ENCODE results near the gene RIOX2. TPM values are rescaled to one million over a fixed set of nuclear protein-coding genes. Genes with fewer than 3 reads are reported as not detected.

The RIOX2 gene
- total and polyA plus RNA-seq, 2 donors (not counting 1 experiment from before 2014, with no cell fraction given) = 18.5 to 23.6 TPM

DNA sequence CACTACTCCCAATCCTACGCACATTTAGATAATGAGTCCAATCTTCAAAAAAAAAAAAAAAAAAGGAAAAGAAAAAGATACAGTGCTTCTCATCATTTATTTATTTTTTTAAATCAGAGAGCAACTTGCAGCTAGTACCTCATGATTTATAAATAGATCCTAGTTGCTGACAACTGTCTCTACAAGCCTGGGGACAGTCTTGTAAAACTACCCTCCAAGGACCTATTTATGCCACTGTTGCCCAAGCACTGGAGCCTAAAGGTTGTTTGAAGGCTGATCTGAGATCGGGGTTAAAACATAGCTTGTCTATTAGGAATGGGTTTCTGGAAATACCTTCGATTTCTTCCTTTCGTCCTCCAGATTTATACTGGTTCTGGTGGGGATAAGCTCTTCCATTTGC lies 48.2 kb upstream of the RIOX2 start:
- Mint-ChIP-seq H3K4me3 (no peak overlapping the region), H3K4me1 (peaks cover 1% of the 10 kb centered on the region), H3K27me3 (peaks cover 18% of the 10 kb centered on the region), H3K9me3 (ENCODE audit: insufficient read depth) (no peaks in the 10 kb centered on the region), H3K27ac (no peak overlapping the region)
- ChIA-PET POLR2A (interaction anchor here (0.7 kb wide), 1 partner anchor 16 kb away, joined by 5 read pairs; no protein-coding TSS in a partner anchor), CTCF (interaction anchor here (0.6 to 10.0 kb wide), 10 partner anchors 10 to 1142 kb away, joined by 3 to 239 read pairs (median 9); no protein-coding TSS in a partner anchor)
- H4K20me1 ChIP-seq (ENCODE audit: control insufficient read depth, insufficient read depth, low read length, poor library complexity, severe bottlenecking) = no peaks in the 10 kb centered on the region
- no peak overlapping the region for H3K9ac ChIP-seq (ENCODE audit: low read length)
- no peaks in the 10 kb centered on the region for H3K27me3 ChIP-seq (replicated peaks in 1 of 4; ENCODE audit: control extremely low read depth in 1 of 4, control insufficient read depth in 3 of 4, insufficient read depth in 4 of 4, low read length in 3 of 4)
- H3K79me2 ChIP-seq (ENCODE audit: control insufficient read depth, insufficient read depth, low read length) = no peaks in the 10 kb centered on the region
- intact Hi-C loops (cut with micrococcal nuclease) = loop anchor here (5.0 kb wide), 1 partner anchor 1158 kb away; no protein-coding TSS in a partner anchor
- TF ChIP-seq, protein P1, sequence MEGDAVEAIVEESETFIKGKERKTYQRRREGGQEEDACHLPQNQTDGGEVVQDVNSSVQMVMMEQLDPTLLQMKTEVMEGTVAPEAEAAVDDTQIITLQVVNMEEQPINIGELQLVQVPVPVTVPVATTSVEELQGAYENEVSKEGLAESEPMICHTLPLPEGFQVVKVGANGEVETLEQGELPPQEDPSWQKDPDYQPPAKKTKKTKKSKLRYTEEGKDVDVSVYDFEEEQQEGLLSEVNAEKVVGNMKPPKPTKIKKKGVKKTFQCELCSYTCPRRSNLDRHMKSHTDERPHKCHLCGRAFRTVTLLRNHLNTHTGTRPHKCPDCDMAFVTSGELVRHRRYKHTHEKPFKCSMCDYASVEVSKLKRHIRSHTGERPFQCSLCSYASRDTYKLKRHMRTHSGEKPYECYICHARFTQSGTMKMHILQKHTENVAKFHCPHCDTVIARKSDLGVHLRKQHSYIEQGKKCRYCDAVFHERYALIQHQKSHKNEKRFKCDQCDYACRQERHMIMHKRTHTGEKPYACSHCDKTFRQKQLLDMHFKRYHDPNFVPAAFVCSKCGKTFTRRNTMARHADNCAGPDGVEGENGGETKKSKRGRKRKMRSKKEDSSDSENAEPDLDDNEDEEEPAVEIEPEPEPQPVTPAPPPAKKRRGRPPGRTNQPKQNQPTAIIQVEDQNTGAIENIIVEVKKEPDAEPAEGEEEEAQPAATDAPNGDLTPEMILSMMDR (IDR thresholded peaks at IDR 0.05) = no peak
- TF ChIP-seq EZH2 (IDR thresholded peaks at IDR 0.05; ENCODE audit: borderline replicate concordance, insufficient read depth, low read depth, low read length, poor library complexity, severe bottlenecking) = no peak
- no peak for DNase-seq
- no peak overlapping the region for H3K4me2 ChIP-seq (replicated peaks; ENCODE audit: low read depth, low read length, poor library complexity, severe bottlenecking)
- no peak for ATAC-seq (ENCODE audit: low read depth)
- H3K4me3 ChIP-seq (ENCODE audit: control extremely low read depth in 1 of 5, extremely low read depth in 1 of 5, insufficient read depth in 1 of 5, low read depth in 2 of 5, low read length in 4 of 5) = no peak overlapping the region
- H3K27ac ChIP-seq (ENCODE audit: low read length in 2 of 2) = no peak overlapping the region
- no peak overlapping the region for H2AFZ ChIP-seq (ENCODE audit: insufficient read depth, low read depth, low read length, poor library complexity, severe bottlenecking)
- H3K9me3 ChIP-seq (ENCODE audit: control extremely low read depth in 1 of 3, control insufficient read depth in 2 of 3, insufficient read depth in 1 of 3, low read length in 2 of 3) = no peaks in the 10 kb centered on the region
- WGBS (ENCODE audit: insufficient coverage) = no CpG with 5 or more reads among the region's 4 CpGs
- no peaks in the 10 kb centered on the region for H3K36me3 ChIP-seq (replicated peaks in 1 of 2; ENCODE audit: control extremely low read depth in 1 of 2, control insufficient read depth in 1 of 2, extremely low read depth in 1 of 2, insufficient read depth in 2 of 2, low read length in 1 of 2)
- H3K4me1 ChIP-seq (ENCODE audit: control insufficient read depth in 2 of 2, insufficient read depth in 2 of 2, low read length in 2 of 2) = no peaks in the 10 kb centered on the region

DNA sequence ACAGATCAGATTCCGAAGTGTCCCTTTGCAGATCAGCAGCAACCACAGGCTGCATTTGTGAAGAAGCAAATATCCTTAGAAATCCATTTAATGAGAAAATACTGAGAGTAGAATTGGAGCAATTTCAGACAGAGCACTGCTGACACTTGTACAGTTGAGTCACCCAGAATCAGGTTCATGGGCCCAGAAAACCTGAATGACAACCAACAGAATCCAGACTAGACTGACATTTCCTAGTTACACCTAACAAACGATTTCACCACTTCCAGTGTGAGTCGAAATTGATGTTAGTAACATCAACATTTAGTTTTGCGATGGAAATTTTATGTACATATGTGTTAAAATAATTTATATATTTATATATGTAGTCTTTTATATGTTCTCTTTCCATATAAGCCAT lies 46.1 kb upstream of the RIOX2 start:
- no peaks in the 10 kb centered on the region for H3K9me3 Mint-ChIP-seq (ENCODE audit: insufficient read depth)
- H3K27me3 ChIP-seq (replicated peaks in 1 of 4; ENCODE audit: control extremely low read depth in 1 of 4, control insufficient read depth in 3 of 4, insufficient read depth in 4 of 4, low read length in 3 of 4) = no peaks in the 10 kb centered on the region
- intact Hi-C loops (cut with micrococcal nuclease) = no loop called here
- H3K4me1 ChIP-seq (ENCODE audit: control insufficient read depth in 2 of 2, insufficient read depth in 2 of 2, low read length in 2 of 2) = no peaks in the 10 kb centered on the region
- H2AFZ ChIP-seq (ENCODE audit: insufficient read depth, low read depth, low read length, poor library complexity, severe bottlenecking) = no peak overlapping the region
- H3K27me3 Mint-ChIP-seq = peaks cover 20% of the 10 kb centered on the region
- H3K36me3 ChIP-seq (replicated peaks in 1 of 2; ENCODE audit: control extremely low read depth in 1 of 2, control insufficient read depth in 1 of 2, extremely low read depth in 1 of 2, insufficient read depth in 2 of 2, low read length in 1 of 2) = no peaks in the 10 kb centered on the region
- TF ChIP-seq, protein P1 (IDR thresholded peaks at IDR 0.05) = no peak
- TF ChIP-seq EZH2 (IDR thresholded peaks at IDR 0.05; ENCODE audit: borderline replicate concordance, insufficient read depth, low read depth, low read length, poor library complexity, severe bottlenecking) = no peak
- no peak overlapping the region for H3K4me3 ChIP-seq (ENCODE audit: control extremely low read depth in 1 of 5, extremely low read depth in 1 of 5, insufficient read depth in 1 of 5, low read depth in 2 of 5, low read length in 4 of 5)
- no peaks in the 10 kb centered on the region for H4K20me1 ChIP-seq (ENCODE audit: control insufficient read depth, insufficient read depth, low read length, poor library complexity, severe bottlenecking)
- peaks cover 1% of the 10 kb centered on the region for H3K4me1 Mint-ChIP-seq
- H3K9ac ChIP-seq (ENCODE audit: low read length) = no peak overlapping the region
- DNase-seq (no peak), ATAC-seq (ENCODE audit: low read depth) (no peak)
- no peak overlapping the region for H3K4me2 ChIP-seq (replicated peaks; ENCODE audit: low read depth, low read length, poor library complexity, severe bottlenecking)
- H3K27ac ChIP-seq (ENCODE audit: low read length in 2 of 2) = no peak overlapping the region
- CTCF ChIA-PET = interaction anchor here (7.6 to 10.0 kb wide), 2 partner anchors 8 to 222 kb away, joined by 100 to 239 read pairs; no protein-coding TSS in a partner anchor
- H3K9me3 ChIP-seq (ENCODE audit: control extremely low read depth in 1 of 3, control insufficient read depth in 2 of 3, insufficient read depth in 1 of 3, low read length in 2 of 3) = no peaks in the 10 kb centered on the region
- POLR2A ChIA-PET = no interaction called here
- no peaks in the 10 kb centered on the region for H3K79me2 ChIP-seq (ENCODE audit: control insufficient read depth, insufficient read depth, low read length)
- no peak overlapping the region for H3K4me3 Mint-ChIP-seq
- no CpG with 5 or more reads among the region's 4 CpGs for WGBS (ENCODE audit: insufficient coverage)
- H3K27ac Mint-ChIP-seq = no peak overlapping the region

Measured in B cell (primary cell).